HEK293 (cell line): Measurements from ENCODE around the gene SNX2.
A peak's percentile ranks its signal among the peaks of the same experiment; 100 is the strongest.

ENCODE experiments used
- AEBP2 ChIP-seq: fragments of 450-650 bp; formaldehyde crosslinking; IDR thresholded peaks from 2 replicates; pipeline ENCODE4 v1.5.1; 2016; ENCODE audit warnings: missing biosample characterization, missing genetic modification characterization, borderline replicate concordance
- CTCF ChIP-seq: fragments of 450-650 bp; formaldehyde crosslinking; IDR thresholded peaks from 2 replicates; pipeline ENCODE4 v1.5.1; 2016; ENCODE audit warnings: missing biosample characterization, missing genetic modification characterization
- GLI4 ChIP-seq: fragments of 450-650 bp; formaldehyde crosslinking; IDR thresholded peaks from 2 replicates; pipeline ENCODE4 v1.5.1; 2016; ENCODE audit warnings: missing biosample characterization, missing genetic modification characterization
- HIC1 ChIP-seq: fragments of 450-650 bp; formaldehyde crosslinking; IDR thresholded peaks from 2 replicates; pipeline ENCODE4 v1.5.1; 2016; ENCODE audit warnings: missing biosample characterization, missing genetic modification characterization
- KLF1 ChIP-seq: fragments of 450-650 bp; formaldehyde crosslinking; IDR thresholded peaks from 2 replicates; pipeline ENCODE4 v1.5.1; 2016; ENCODE audit warnings: missing biosample characterization, missing genetic modification characterization
- PRDM4 ChIP-seq: fragments of 450-650 bp; formaldehyde crosslinking; IDR thresholded peaks from 2 replicates; pipeline ENCODE4 v1.5.1; 2017; ENCODE audit warnings: missing biosample characterization, missing genetic modification characterization
- REPIN1 ChIP-seq: fragments of 450-650 bp; formaldehyde crosslinking; IDR thresholded peaks from 2 replicates; pipeline ENCODE4 v1.5.1; 2017; ENCODE audit warnings: missing biosample characterization, missing genetic modification characterization, low read depth
- ZBTB20 ChIP-seq: fragments of 450-650 bp; formaldehyde crosslinking; IDR thresholded peaks from 2 replicates; pipeline ENCODE4 v1.5.1; 2016; ENCODE audit warnings: missing biosample characterization, missing genetic modification characterization
- ZBTB48 ChIP-seq: fragments of 450-650 bp; formaldehyde crosslinking; IDR thresholded peaks from 2 replicates; pipeline ENCODE4 v1.5.1; 2016; ENCODE audit warnings: missing biosample characterization, missing genetic modification characterization
- ZNF112 ChIP-seq: fragments of 450-650 bp; formaldehyde crosslinking; IDR thresholded peaks from 2 replicates; pipeline ENCODE4 v1.5.0; 2017; ENCODE audit warnings: missing biosample characterization, missing genetic modification characterization
- ZNF175 ChIP-seq: fragments of 450-650 bp; formaldehyde crosslinking; IDR thresholded peaks from 2 replicates; pipeline ENCODE4 v1.5.1; 2016; ENCODE audit warnings: missing biosample characterization, missing genetic modification characterization
- ZNF391 ChIP-seq: fragments of 450-650 bp; formaldehyde crosslinking; IDR thresholded peaks from 2 replicates; pipeline ENCODE4 v1.5.1; 2016; ENCODE audit warnings: low read depth, missing biosample characterization, missing genetic modification characterization, borderline replicate concordance
- ZNF398 ChIP-seq: fragments of 450-650 bp; formaldehyde crosslinking; IDR thresholded peaks from 2 replicates; pipeline ENCODE4 v1.5.1; 2017; ENCODE audit warnings: missing biosample characterization, missing genetic modification characterization
- ZNF488 ChIP-seq: fragments of 450-650 bp; formaldehyde crosslinking; IDR thresholded peaks from 2 replicates; pipeline ENCODE4 v1.5.1; 2016; ENCODE audit warnings: missing biosample characterization, missing genetic modification characterization
- ZNF514 ChIP-seq: fragments of 450-650 bp; formaldehyde crosslinking; IDR thresholded peaks from 2 replicates; pipeline ENCODE4 v1.5.1; 2016; ENCODE audit warnings: missing biosample characterization, missing genetic modification characterization
- ZNF560 ChIP-seq: fragments of 450-650 bp; formaldehyde crosslinking; IDR thresholded peaks from 2 replicates; pipeline ENCODE4 v1.5.1; 2017; ENCODE audit warnings: missing biosample characterization, missing genetic modification characterization, borderline replicate concordance
- ZNF585B ChIP-seq: fragments of 450-650 bp; formaldehyde crosslinking; IDR thresholded peaks from 2 replicates; pipeline ENCODE4 v1.5.1; 2016; ENCODE audit warnings: missing biosample characterization, missing genetic modification characterization
- ZNF660 ChIP-seq: fragments of 450-650 bp; IDR thresholded peaks from 2 replicates; pipeline ENCODE4 v1.5.1; 2018; ENCODE audit warnings: missing biosample characterization, mild to moderate bottlenecking, missing genetic modification characterization
- ZNF670 ChIP-seq: fragments of 450-650 bp; formaldehyde crosslinking; IDR thresholded peaks from 2 replicates; pipeline ENCODE4 v1.5.1; 2016; ENCODE audit warnings: missing biosample characterization, missing genetic modification characterization, low read depth
- ZNF677 ChIP-seq: fragments of 450-650 bp; IDR thresholded peaks from 2 replicates; pipeline ENCODE4 v1.5.0; 2018; ENCODE audit warnings: missing biosample characterization, mild to moderate bottlenecking, missing genetic modification characterization, moderate library complexity
- ZNF701 ChIP-seq: fragments of 450-650 bp; formaldehyde crosslinking; IDR thresholded peaks from 2 replicates; pipeline ENCODE4 v1.5.1; 2016; ENCODE audit warnings: missing biosample characterization, missing genetic modification characterization
- ZNF837 ChIP-seq: fragments of 450-650 bp; formaldehyde crosslinking; IDR thresholded peaks from 2 replicates; pipeline ENCODE4 v1.5.1; 2016; ENCODE audit warnings: missing biosample characterization, missing genetic modification characterization

SNX2 gene

GRCh38 chr5:122774861-122775549, at the start of gene SNX2 (continued):
- TF ChIP-seq ZBTB48 (0 out of 2 replicates have a peak, but pooled peaks have one; percentile 45), ZNF585B (no peak), ZNF837 (tag by site-specific recombination) (no peak), ZNF398 (tag by site-specific recombination) (no peak), CTCF (tag by site-specific recombination) (peak; percentile 62), PRDM4 (peak; percentile 57; the same call in 1 of the 2 replicates), ZNF514 (tag by site-specific recombination) (no peak), GLI4 (tag by site-specific recombination) (peak; percentile 74; the same call in 1 of the 2 replicates), ZBTB20 (tag by site-specific recombination) (peak; percentile 72), ZNF670 (tag by site-specific recombination) (no peak), ZNF488 (tag by site-specific recombination) (no peak), ZNF660 (tag by site-specific recombination) (no peak), HIC1 (tag by site-specific recombination) (no peak), AEBP2 (no peak), REPIN1 (peak; percentile 53; the same call in 1 of the 2 replicates), ZNF560 (tag by site-specific recombination) (no peak), ZNF391 (tag by site-specific recombination) (peak; percentile 61; the same call in 1 of the 2 replicates), ZNF112 (tag by site-specific recombination) (no peak), ZNF677 (no peak), KLF1 (tag by site-specific recombination) (no peak), ZNF175 (tag by site-specific recombination) (no peak), ZNF701 (tag by site-specific recombination) (no peak)
